MM.1S (cell line): ENCODE results near the gene SRSF2.
"Not testable (repeated sequence)": the region's sequence is repeated elsewhere in the genome, so short reads cannot be mapped to it uniquely, and the experiment has no call there.

ENCODE experiments used
- DNase-seq: peaks from one replicate; pipeline ENCODE4 v3.0.0-alpha.2; 2015
- H2AFZ ChIP-seq: fragments of 300-600 bp; sonication (generic); 2 replicates; pipeline ENCODE4 v1.6.0; 2016; ENCODE audit warnings: antibody characterized with exemption, low read length
- H3F3A ChIP-seq: fragments of 300-600 bp; sonication (generic); 2 replicates; pipeline ENCODE4 v1.6.1; 2016; ENCODE audit warnings: mild to moderate bottlenecking, antibody characterized with exemption, low read length, moderate library complexity, mixed read lengths; ENCODE audit not compliant: insufficient read depth
- H3K27ac ChIP-seq: fragments of 300-600 bp; sonication (generic); 2 replicates; pipeline ENCODE4 v1.5.1; 2016; ENCODE audit warnings: mild to moderate bottlenecking, low read length
- H3K27me3 ChIP-seq: fragments of 300-600 bp; sonication (generic); replicated peaks from 2 replicates; pipeline ENCODE4 v1.6.0; 2016; ENCODE audit warnings: low read length; ENCODE audit not compliant: insufficient read depth
- H3K36me3 ChIP-seq: fragments of 300-600 bp; sonication (generic); replicated peaks from 2 replicates; pipeline ENCODE4 v1.6.1; 2016; ENCODE audit warnings: mild to moderate bottlenecking, low read length, mixed read lengths; ENCODE audit not compliant: insufficient read depth
- H3K4me1 ChIP-seq: fragments of 300-600 bp; sonication (generic); 2 replicates; pipeline ENCODE4 v1.6.1; 2016; ENCODE audit warnings: low read length, mixed read lengths
- H3K4me2 ChIP-seq: fragments of 300-600 bp; sonication (generic); 2 replicates; pipeline ENCODE4 v1.6.0; 2016; ENCODE audit warnings: low read depth, low read length
- H3K4me3 ChIP-seq: fragments of 300-600 bp; sonication (generic); 2 replicates; pipeline ENCODE4 v1.5.1; 2016; ENCODE audit warnings: low read length, mixed read lengths
- H3K79me2 ChIP-seq: fragments of 300-600 bp; sonication (generic); 2 replicates; pipeline ENCODE4 v1.6.1; 2016; ENCODE audit warnings: mixed run types, low read length, mixed read lengths
- H3K9ac ChIP-seq: fragments of 300-600 bp; sonication (generic); 2 replicates; pipeline ENCODE4 v1.6.1; 2016; ENCODE audit warnings: low read length, mixed read lengths
- H3K9me2 ChIP-seq: fragments of 300-600 bp; sonication (generic); replicated peaks from 2 replicates; pipeline ENCODE4 v1.6.1; 2016; ENCODE audit warnings: mild to moderate bottlenecking, low read length, mixed read lengths; ENCODE audit not compliant: insufficient read depth
- H3K9me3 ChIP-seq: fragments of 300-600 bp; sonication (generic); replicated peaks from 2 replicates; pipeline ENCODE4 v1.6.1; 2016; ENCODE audit warnings: mild to moderate bottlenecking, low read length, mixed read lengths; ENCODE audit not compliant: insufficient read depth
- H4K20me1 ChIP-seq: fragments of 300-600 bp; sonication (generic); 2 replicates; pipeline ENCODE4 v1.6.1; 2016; ENCODE audit warnings: mild to moderate bottlenecking, low read length, moderate library complexity, mixed read lengths; ENCODE audit not compliant: insufficient read depth
- EZH2 ChIP-seq: fragments of 300-600 bp; sonication (generic); optimal IDR thresholded peaks from 2 replicates; pipeline ENCODE3; 2017; ENCODE audit warnings: low read depth, mild to moderate bottlenecking, antibody characterized with exemption, low read length, mixed read lengths
- EZH2phosphoT487 ChIP-seq: fragments of 300-600 bp; sonication (generic); IDR thresholded peaks from 2 replicates; pipeline ENCODE4 v1.6.1; 2018; ENCODE audit warnings: antibody characterized with exemption, low read length
- TF ChIP-seq, protein P1 (sequence below): fragments of 300-600 bp; sonication (generic); IDR thresholded peaks from 2 replicates; pipeline ENCODE4 v1.5.1; 2016; ENCODE audit warnings: antibody characterized with exemption, low read length, mixed read lengths

Gene SRSF2

DNA sequence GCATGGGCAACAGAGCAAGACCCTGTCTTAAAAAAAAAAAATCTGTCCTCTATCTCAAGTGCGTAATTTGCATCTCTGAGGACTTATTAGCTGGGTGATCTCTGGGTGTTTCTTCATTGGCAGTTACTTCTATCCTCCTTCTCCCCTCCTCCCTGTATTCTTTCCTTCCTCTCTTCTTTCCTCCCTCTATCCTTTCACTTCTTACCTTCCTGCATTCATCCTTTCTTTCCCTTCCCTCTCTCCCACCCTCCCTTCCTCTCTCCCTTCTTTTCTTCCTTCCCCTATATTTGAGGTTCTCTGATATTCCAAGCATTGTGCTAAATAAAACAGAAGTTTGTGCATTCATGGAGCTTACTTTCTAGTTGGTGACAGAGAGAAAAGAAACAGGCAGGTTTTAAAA lies 11.5 kb upstream of the SRSF2 start:
- Histone ChIP-seq H3K4me2 (no peak overlapping the region), H2AFZ (no peak overlapping the region), H3K9ac (no peak overlapping the region), H3K9me3 (no peaks in the 10 kb centered on the region), H3K4me3 (no peak overlapping the region), H3K4me1 (peaks cover 8% of the 10 kb centered on the region), H3K36me3 (no peaks in the 10 kb centered on the region), H3F3A (no peaks in the 10 kb centered on the region), H3K79me2 (no peaks in the 10 kb centered on the region), H3K27ac (no peak overlapping the region), H3K27me3 (no peaks in the 10 kb centered on the region), H3K9me2 (no peaks in the 10 kb centered on the region), H4K20me1 (no peaks in the 10 kb centered on the region)
- TF ChIP-seq, protein P1, sequence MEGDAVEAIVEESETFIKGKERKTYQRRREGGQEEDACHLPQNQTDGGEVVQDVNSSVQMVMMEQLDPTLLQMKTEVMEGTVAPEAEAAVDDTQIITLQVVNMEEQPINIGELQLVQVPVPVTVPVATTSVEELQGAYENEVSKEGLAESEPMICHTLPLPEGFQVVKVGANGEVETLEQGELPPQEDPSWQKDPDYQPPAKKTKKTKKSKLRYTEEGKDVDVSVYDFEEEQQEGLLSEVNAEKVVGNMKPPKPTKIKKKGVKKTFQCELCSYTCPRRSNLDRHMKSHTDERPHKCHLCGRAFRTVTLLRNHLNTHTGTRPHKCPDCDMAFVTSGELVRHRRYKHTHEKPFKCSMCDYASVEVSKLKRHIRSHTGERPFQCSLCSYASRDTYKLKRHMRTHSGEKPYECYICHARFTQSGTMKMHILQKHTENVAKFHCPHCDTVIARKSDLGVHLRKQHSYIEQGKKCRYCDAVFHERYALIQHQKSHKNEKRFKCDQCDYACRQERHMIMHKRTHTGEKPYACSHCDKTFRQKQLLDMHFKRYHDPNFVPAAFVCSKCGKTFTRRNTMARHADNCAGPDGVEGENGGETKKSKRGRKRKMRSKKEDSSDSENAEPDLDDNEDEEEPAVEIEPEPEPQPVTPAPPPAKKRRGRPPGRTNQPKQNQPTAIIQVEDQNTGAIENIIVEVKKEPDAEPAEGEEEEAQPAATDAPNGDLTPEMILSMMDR: no peak
- no peak for TF ChIP-seq EZH2phosphoT487
- TF ChIP-seq EZH2: no peak
- DNase-seq: no peak

DNA sequence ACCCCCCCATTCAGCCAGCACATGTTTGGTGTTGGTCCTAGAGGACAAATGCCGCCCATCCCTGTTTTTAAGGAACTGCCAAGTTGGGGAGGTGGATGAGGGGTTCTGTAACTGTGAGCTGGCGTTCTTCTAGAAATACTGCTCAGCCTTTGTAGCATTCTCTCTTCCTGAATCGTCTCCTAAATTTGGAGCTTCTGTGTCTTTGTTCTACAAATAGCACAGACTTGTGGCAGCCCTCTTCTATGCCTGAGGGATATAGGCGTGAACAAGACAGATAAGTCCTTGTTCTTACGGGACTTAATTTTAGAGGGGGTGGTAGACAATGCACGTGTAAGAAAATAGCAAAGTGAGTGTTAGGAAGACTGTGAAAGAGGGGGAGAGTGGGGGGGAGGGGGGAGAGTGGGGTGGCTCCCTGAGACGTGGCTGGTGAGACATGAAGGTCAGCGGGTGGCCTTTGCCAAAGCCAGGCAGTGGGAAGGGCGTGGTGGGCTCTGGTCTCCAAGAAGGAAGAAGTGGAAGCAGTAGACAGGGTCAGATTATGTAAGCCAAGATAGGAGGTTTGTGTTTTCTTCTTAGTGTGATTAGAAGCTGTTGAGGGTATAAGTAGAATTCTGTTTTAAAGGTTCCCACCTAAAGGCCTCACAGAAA lies 10.7 kb upstream of the SRSF2 start:
- no peaks in the 10 kb centered on the region for H3K36me3 ChIP-seq
- H2AFZ ChIP-seq: no peak overlapping the region
- no peak overlapping the region for H3K4me3 ChIP-seq
- H3K4me2 ChIP-seq: no peak overlapping the region
- no peaks in the 10 kb centered on the region for H3K27me3 ChIP-seq
- no peak overlapping the region for H3K9ac ChIP-seq
- no peaks in the 10 kb centered on the region for H4K20me1 ChIP-seq
- no peaks in the 10 kb centered on the region for H3F3A ChIP-seq
- TF ChIP-seq, protein P1: no peak
- TF ChIP-seq EZH2: no peak
- TF ChIP-seq EZH2phosphoT487: no peak
- DNase-seq: no peak
- H3K79me2 ChIP-seq: no peaks in the 10 kb centered on the region
- no peaks in the 10 kb centered on the region for H3K9me3 ChIP-seq
- H3K4me1 ChIP-seq: no peaks in the 10 kb centered on the region
- no peak overlapping the region for H3K27ac ChIP-seq
- H3K9me2 ChIP-seq: no peaks in the 10 kb centered on the region

DNA sequence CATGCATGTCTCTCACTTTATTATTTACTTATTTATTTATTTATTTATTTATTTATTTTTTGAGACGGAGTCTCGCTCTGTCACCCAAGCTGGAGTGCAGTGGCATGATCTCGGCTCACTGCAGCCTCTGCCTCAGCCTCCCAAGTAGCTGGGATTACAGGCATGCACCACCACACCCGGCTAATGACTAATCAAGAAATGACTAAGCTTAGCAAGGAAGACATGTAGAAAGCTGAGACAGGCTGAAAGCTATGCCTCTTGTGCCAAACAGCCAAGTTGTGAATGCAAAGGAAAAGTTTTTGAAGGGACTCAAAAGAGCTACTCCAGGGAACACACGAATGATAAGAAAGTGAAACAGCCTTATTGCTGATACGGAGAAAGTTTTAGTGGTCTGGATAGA lies 8.7 kb upstream of the SRSF2 start:
- not testable (repeated sequence) for H4K20me1 ChIP-seq, H3K79me2 ChIP-seq, DNase-seq, H3K4me2 ChIP-seq, H3F3A ChIP-seq, H3K9me2 ChIP-seq, H3K4me1 ChIP-seq, H3K4me3 ChIP-seq, H3K36me3 ChIP-seq, H3K9ac ChIP-seq, H2AFZ ChIP-seq, H3K27me3 ChIP-seq, H3K9me3 ChIP-seq, H3K27ac ChIP-seq

DNA sequence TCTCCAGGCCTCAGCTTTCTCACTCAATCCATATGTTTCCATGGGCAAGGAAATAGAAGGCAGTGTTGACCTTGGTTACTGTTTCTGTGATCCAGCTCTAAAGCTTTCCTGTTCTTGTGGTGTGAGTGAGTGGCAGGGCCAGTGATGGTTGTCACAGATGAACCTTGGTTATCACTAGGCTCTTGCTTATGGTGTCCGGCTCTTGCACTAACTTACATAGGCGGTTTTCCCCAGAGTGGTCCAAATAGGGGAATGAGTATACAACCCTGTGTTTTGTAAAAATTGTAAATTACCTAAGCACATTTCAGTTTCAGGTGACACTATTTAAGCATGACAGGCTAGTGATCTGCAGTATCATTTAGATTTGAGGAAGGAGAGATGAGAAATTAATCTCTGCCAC lies 7.6 kb upstream of the SRSF2 start:
- H4K20me1 ChIP-seq: no peaks in the 10 kb centered on the region
- H3K27ac ChIP-seq: no peak overlapping the region
- H3K4me1 ChIP-seq: no peaks in the 10 kb centered on the region
- H3K79me2 ChIP-seq: no peaks in the 10 kb centered on the region; the same call in 1 of the 2 replicates
- H3F3A ChIP-seq: no peaks in the 10 kb centered on the region
- no peak overlapping the region for H2AFZ ChIP-seq
- no peak overlapping the region for H3K9ac ChIP-seq
- H3K36me3 ChIP-seq: no peaks in the 10 kb centered on the region
- TF ChIP-seq EZH2 (no peak), EZH2phosphoT487 (no peak)
- TF ChIP-seq, protein P1: no peak
- H3K9me3 ChIP-seq: no peaks in the 10 kb centered on the region
- H3K27me3 ChIP-seq: no peaks in the 10 kb centered on the region
- no peak for DNase-seq
- no peaks in the 10 kb centered on the region for H3K9me2 ChIP-seq
- H3K4me3 ChIP-seq: no peak overlapping the region
- H3K4me2 ChIP-seq: no peak overlapping the region
